Mesenchymal stem cell (in vitro differentiated cells and primary cell): ENCODE measurements around the gene MAPKAP1.

Experiments
- DNase-seq: peaks from one replicate; pipeline ENCODE4 v3.0.0-alpha.2; 2013
- H2AFZ ChIP-seq: one replicate; pipeline ENCODE4 v1.6.1; 2013; ENCODE audit warnings: low read depth, mild to moderate bottlenecking, control low read depth, inconsistent platforms, low read length, moderate library complexity
- H2AK5ac ChIP-seq: 2 replicates; pipeline ENCODE4 v1.6.1; 2013; ENCODE audit warnings: low read length, moderate library complexity, mild to moderate bottlenecking, inconsistent platforms; ENCODE audit not compliant: severe bottlenecking
- H2BK120ac ChIP-seq: one replicate; pipeline ENCODE4 v1.6.1; 2013; ENCODE audit warnings: low read depth, mild to moderate bottlenecking, inconsistent platforms, low read length, moderate library complexity
- H2BK12ac ChIP-seq, 2 experiments: one replicate each; pipeline ENCODE4 v1.6.1; 2013; ENCODE audit warnings: inconsistent platforms in 2 of 2, low read length in 2 of 2, mild to moderate bottlenecking in 2 of 2, moderate library complexity in 2 of 2, control low read depth in 1 of 2
- H2BK15ac ChIP-seq: one replicate; pipeline ENCODE4 v1.6.1; 2013; ENCODE audit warnings: mild to moderate bottlenecking, low read depth, inconsistent platforms; ENCODE audit not compliant: poor library complexity, severe bottlenecking
- H2BK5ac ChIP-seq: 2 replicates; pipeline ENCODE4 v1.6.1; 2013; ENCODE audit warnings: low read depth, mild to moderate bottlenecking, low read length, control low read depth, inconsistent platforms; ENCODE audit not compliant: poor library complexity, severe bottlenecking
- H3K14ac ChIP-seq, 2 experiments: one replicate each; pipeline ENCODE4 v1.6.1; 2013; ENCODE audit warnings: inconsistent platforms in 2 of 2, low read length in 2 of 2, control low read depth in 1 of 2, mild to moderate bottlenecking in 1 of 2, moderate library complexity in 1 of 2
- H3K18ac ChIP-seq, 2 experiments: one replicate each; pipeline ENCODE4 v1.6.1; 2013; ENCODE audit warnings: inconsistent platforms in 2 of 2, low read length in 2 of 2, control low read depth in 1 of 2, low read depth in 1 of 2, mild to moderate bottlenecking in 1 of 2
- H3K23ac ChIP-seq, 2 experiments: one replicate each; pipeline ENCODE4 v1.6.1; 2013; ENCODE audit warnings: inconsistent platforms in 2 of 2, low read length in 2 of 2, mild to moderate bottlenecking in 2 of 2, moderate library complexity in 2 of 2, control low read depth in 1 of 2
- H3K27ac ChIP-seq: 2 replicates; pipeline ENCODE4 v1.5.1; 2013; ENCODE audit warnings: mild to moderate bottlenecking, moderate library complexity, low read length, control low read depth, inconsistent platforms; ENCODE audit not compliant: poor library complexity, severe bottlenecking
- H3K27me3 ChIP-seq, 2 experiments: 2 replicates each; pipeline versions ENCODE4 v1.6.1 to v1.7.0; 2013; ENCODE audit warnings: low read length in 2 of 2, mild to moderate bottlenecking in 2 of 2, moderate library complexity in 2 of 2, control low read depth in 1 of 2, inconsistent platforms in 1 of 2; ENCODE audit not compliant: control insufficient read depth in 1 of 2, insufficient read depth in 1 of 2
- H3K36me3 ChIP-seq, 2 experiments: 2 replicates each; pipeline versions ENCODE4 v1.6.1 to v1.7.0; 2013; ENCODE audit warnings: low read length in 2 of 2, control low read depth in 1 of 2, inconsistent platforms in 1 of 2, low read depth in 1 of 2, mild to moderate bottlenecking in 1 of 2; ENCODE audit not compliant: insufficient read depth in 2 of 2, control insufficient read depth in 1 of 2
- H3K4ac ChIP-seq, 2 experiments: one replicate each; pipeline ENCODE4 v1.6.1; 2013; ENCODE audit warnings: inconsistent platforms in 2 of 2, low read length in 2 of 2, mild to moderate bottlenecking in 2 of 2, moderate library complexity in 2 of 2, control low read depth in 1 of 2, low read depth in 1 of 2
- H3K4me1 ChIP-seq: 2 replicates; pipeline ENCODE4 v1.6.1; 2013; ENCODE audit warnings: low read depth, low read length, control low read depth; ENCODE audit not compliant: control insufficient read depth, insufficient read depth
- H3K4me2 ChIP-seq: 2 replicates; pipeline ENCODE4 v1.6.1; 2013; ENCODE audit warnings: low read length, mild to moderate bottlenecking, inconsistent platforms; ENCODE audit not compliant: poor library complexity, severe bottlenecking
- H3K4me3 ChIP-seq, 2 experiments: 2 replicates each; pipeline versions ENCODE4 v1.5.1 to v1.7.0; 2013; ENCODE audit warnings: low read length in 2 of 2, mild to moderate bottlenecking in 2 of 2, control low read depth in 1 of 2, low read depth in 1 of 2; ENCODE audit not compliant: insufficient read depth in 1 of 2
- H3K79me1 ChIP-seq: replicated peaks from 2 replicates; pipeline ENCODE4 v1.6.1; 2013; ENCODE audit warnings: mild to moderate bottlenecking, control low read depth, low read length, inconsistent platforms; ENCODE audit not compliant: poor library complexity, severe bottlenecking
- H3K9ac ChIP-seq: 2 replicates; pipeline ENCODE4 v1.7.0; 2013; ENCODE audit warnings: mild to moderate bottlenecking, low read length, moderate library complexity
- H3K9me3 ChIP-seq: 2 replicates; pipeline ENCODE4 v1.7.0; 2013; ENCODE audit warnings: mild to moderate bottlenecking, low read length; ENCODE audit not compliant: control insufficient read depth
- H4K8ac ChIP-seq: one replicate; pipeline ENCODE4 v1.6.1; 2013; ENCODE audit warnings: inconsistent platforms, mild to moderate bottlenecking, low read length, moderate library complexity
- H4K91ac ChIP-seq: one replicate; pipeline ENCODE4 v1.6.1; 2013; ENCODE audit warnings: mild to moderate bottlenecking, low read length, inconsistent platforms
- WGBS: methylation state at CpG from one replicate; pipeline ENCODE4 v1.1.7; 2013; ENCODE audit warnings: mixed read lengths; 5-methylcytosine and 5-hydroxymethylcytosine counted together

Gene MAPKAP1

DNA sequence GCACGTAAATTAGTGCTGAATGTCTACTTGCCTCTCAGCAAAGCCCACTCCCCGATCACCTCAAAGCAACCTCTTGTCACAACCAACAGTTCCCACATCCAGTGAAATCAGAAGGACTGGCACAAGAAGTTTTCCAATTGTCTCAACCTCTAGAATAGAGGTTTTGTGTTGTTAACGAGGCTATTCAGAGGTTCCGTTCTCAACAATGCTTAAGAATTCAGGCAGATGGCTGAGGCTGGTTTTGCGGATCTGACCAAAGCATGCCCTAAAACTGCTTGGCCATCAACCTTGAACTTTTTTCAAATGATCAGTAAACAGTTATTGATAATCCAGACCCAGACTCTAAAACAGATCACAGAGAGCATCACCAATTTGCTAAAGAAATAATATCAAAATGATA, 52.9 kb downstream of the MAPKAP1 start:
- no peak overlapping the region for H3K4me3 ChIP-seq
- H2BK120ac ChIP-seq = no peak overlapping the region
- no peak overlapping the region for H3K27ac ChIP-seq
- H2AK5ac ChIP-seq = no peak overlapping the region
- no peaks in the 10 kb centered on the region for H3K9me3 ChIP-seq
- peaks cover 22% of the 10 kb centered on the region for H3K79me1 ChIP-seq
- no peak overlapping the region for H3K4ac ChIP-seq
- H4K91ac ChIP-seq = no peak overlapping the region
- no peak overlapping the region for H3K9ac ChIP-seq
- H2AFZ ChIP-seq = no peak overlapping the region
- 92% methylated on average over 4 of the region's 5 CpGs for WGBS
- H4K8ac ChIP-seq = no peak overlapping the region
- H2BK15ac ChIP-seq = no peak overlapping the region
- DNase-seq = no peak
- H2BK5ac ChIP-seq = no peak overlapping the region
- no peak overlapping the region for H3K23ac ChIP-seq
- no peak overlapping the region for H2BK12ac ChIP-seq
- H3K4me2 ChIP-seq = no peak overlapping the region
- no peak overlapping the region for H3K14ac ChIP-seq
- peaks cover 5% of the 10 kb centered on the region for H3K4me1 ChIP-seq
- peaks cover 0 to 7% of the 10 kb centered on the region in 2 experiments for H3K36me3 ChIP-seq
- H3K27me3 ChIP-seq = no peaks in the 10 kb centered on the region
- H3K18ac ChIP-seq = no peak overlapping the region

GRCh38 chr9:125653325-125653724, 53.7 kb downstream of the MAPKAP1 start:
- no peak overlapping the region for H3K9ac ChIP-seq
- no peak overlapping the region for H3K18ac ChIP-seq
- no peak overlapping the region for H2AFZ ChIP-seq
- H3K4me1 ChIP-seq = peaks cover 5% of the 10 kb centered on the region
- H3K23ac ChIP-seq = no peak overlapping the region
- H3K79me1 ChIP-seq = peaks cover 24% of the 10 kb centered on the region
- no peak overlapping the region for H2BK120ac ChIP-seq
- peaks cover 0 to 7% of the 10 kb centered on the region in 2 experiments for H3K36me3 ChIP-seq
- no peak overlapping the region for H3K27ac ChIP-seq
- no peaks in the 10 kb centered on the region for H3K27me3 ChIP-seq
- H2BK12ac ChIP-seq = no peak overlapping the region
- H3K4me3 ChIP-seq = no peak overlapping the region
- H2AK5ac ChIP-seq = no peak overlapping the region
- no peak overlapping the region for H2BK15ac ChIP-seq
- H3K4me2 ChIP-seq = no peak overlapping the region
- no peak overlapping the region for H2BK5ac ChIP-seq
- no peaks in the 10 kb centered on the region for H3K9me3 ChIP-seq
- no peak overlapping the region for H3K4ac ChIP-seq
- no peak overlapping the region for H4K8ac ChIP-seq
- no peak overlapping the region for H3K14ac ChIP-seq
- WGBS = 88% methylated on average over 3 of the region's 3 CpGs
- H4K91ac ChIP-seq = no peak overlapping the region
- DNase-seq = no peak

GRCh38 chr9:125652759-125653158, 54.2 kb downstream of the MAPKAP1 start:
- Histone ChIP-seq H3K27ac (no peak overlapping the region), H4K91ac (no peak overlapping the region), H3K27me3 (no peaks in the 10 kb centered on the region), H3K14ac (no peak overlapping the region), H3K9me3 (no peaks in the 10 kb centered on the region), H2BK12ac (no peak overlapping the region), H2AFZ (no peak overlapping the region), H2BK5ac (no peak overlapping the region), H3K18ac (peak overlapping the region in 1 of 2 experiments; percentile 6), H4K8ac (no peak overlapping the region), H2BK120ac (no peak overlapping the region), H3K9ac (peak overlapping the region; percentile 17), H3K79me1 (peaks cover 22% of the 10 kb centered on the region), H3K4ac (peak overlapping the region in 1 of 2 experiments; percentile 41), H3K36me3 (peaks cover 0 to 7% of the 10 kb centered on the region in 2 experiments), H3K4me2 (no peak overlapping the region), H2AK5ac (no peak overlapping the region), H2BK15ac (no peak overlapping the region), H3K4me1 (peaks cover 5% of the 10 kb centered on the region), H3K4me3 (no peak overlapping the region), H3K23ac (no peak overlapping the region)
- 9% methylated on average over 4 of the region's 6 CpGs for WGBS
- DNase-seq = peak; percentile 85

GRCh38 chr9:125652233-125652594, 54.8 kb downstream of the MAPKAP1 start:
- Histone ChIP-seq H3K4ac (no peak overlapping the region), H4K8ac (no peak overlapping the region), H3K18ac (no peak overlapping the region), H2AK5ac (no peak overlapping the region), H4K91ac (no peak overlapping the region), H2BK12ac (no peak overlapping the region), H3K4me2 (no peak overlapping the region), H3K23ac (no peak overlapping the region), H3K4me1 (peaks cover 7% of the 10 kb centered on the region), H3K79me1 (peaks cover 23% of the 10 kb centered on the region), H3K36me3 (peaks cover 3 to 8% of the 10 kb centered on the region in 2 experiments), H2BK15ac (no peak overlapping the region), H3K9me3 (no peaks in the 10 kb centered on the region), H3K9ac (peak overlapping the region; percentile 52), H2BK120ac (no peak overlapping the region), H2BK5ac (no peak overlapping the region), H3K14ac (no peak overlapping the region), H3K27me3 (no peaks in the 10 kb centered on the region), H3K27ac (no peak overlapping the region), H3K4me3 (no peak overlapping the region), H2AFZ (no peak overlapping the region)
- 84% methylated on average over 2 of the region's 2 CpGs for WGBS
- no peak for DNase-seq
